Measurements from ENCODE around the gene RNF214. TPM values are rescaled to one million over a fixed set of nuclear protein-coding genes. Genes with fewer than 3 reads are reported as not detected.
A peak's percentile ranks its signal among the peaks of the same experiment; 100 is the strongest.

RNF214 gene
- total and polyA plus RNA-seq, 7 donors: 12.4 to 39.4 (median 31.0) TPM

GRCh38 chr11:117199916-117200812 lies 32.3 kb upstream of the RNF214 start:
- no peaks in the 10 kb centered on the region for H3K9me3 ChIP-seq
- 64 to 68% (median 64%) methylated on average over 13 of the region's 13 CpGs for WGBS, 3 donors
- intact Hi-C loops (cut with DNase I): no loop called here
- TF ChIP-seq CTCF (IDR thresholded peaks at IDR 0.05): no peak
- H3K4me3 ChIP-seq: peak overlapping the region; percentile 58
- no peaks in the 10 kb centered on the region for H3K4me1 ChIP-seq
- DNase-seq: no peak
- H3K36me3 ChIP-seq (ENCODE audit: insufficient read depth in 1 of 2, low read depth in 1 of 2): peaks cover 0 to 35% of the 10 kb centered on the region in 2 donors
- no peak for ATAC-seq
- no peaks in the 10 kb centered on the region for H3K27me3 ChIP-seq (ENCODE audit: insufficient read depth in 3 of 3, low read length in 2 of 3)
- peak overlapping the region; percentile 56 for H3K27ac ChIP-seq

DNA sequence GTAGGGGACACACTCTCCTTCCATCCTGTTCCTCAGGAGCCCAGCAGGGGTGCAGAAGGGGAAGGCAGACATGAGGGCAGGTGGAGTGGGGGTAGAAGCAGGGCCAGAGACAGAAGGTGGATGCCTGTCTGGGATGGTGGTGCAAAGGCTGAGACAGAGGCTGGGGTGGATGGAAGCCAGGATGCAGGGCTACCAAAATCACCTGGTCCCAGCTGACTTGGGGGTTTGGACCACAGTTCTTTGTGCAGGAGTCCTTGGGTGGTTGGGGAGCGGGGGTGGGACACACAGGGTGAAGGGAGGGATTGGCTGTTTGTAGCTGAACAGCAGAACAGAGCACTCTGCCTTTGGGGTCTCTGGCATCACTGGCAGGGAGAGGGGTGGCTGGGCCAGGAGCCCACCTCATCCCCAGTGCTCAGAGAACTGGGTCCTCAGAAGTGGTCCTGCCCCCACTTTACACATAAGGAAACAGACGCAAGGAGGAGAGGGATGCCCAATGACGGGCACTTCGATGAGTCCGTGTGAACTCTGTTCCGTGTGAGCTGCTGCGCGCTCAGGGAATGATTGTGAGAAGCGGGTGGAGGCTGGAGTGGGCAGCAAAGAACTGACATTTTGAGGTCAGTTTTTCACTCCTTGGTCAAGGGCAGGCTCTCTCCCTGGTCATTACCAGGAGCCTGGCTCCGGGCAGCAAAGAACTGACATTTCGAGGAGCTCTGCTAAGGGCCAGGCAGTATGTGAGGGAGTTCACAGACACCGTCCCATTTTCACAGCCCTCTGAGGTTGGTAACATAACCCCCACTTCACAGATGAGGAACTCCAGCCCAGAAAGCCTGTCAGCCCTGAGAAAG lies 31.4 kb upstream of the RNF214 start:
- Histone ChIP-seq H3K27me3 (ENCODE audit: insufficient read depth in 3 of 3, low read length in 2 of 3) (no peaks in the 10 kb centered on the region), H3K27ac (peak overlapping the region; percentile 56), H3K9me3 (no peaks in the 10 kb centered on the region), H3K4me1 (no peaks in the 10 kb centered on the region), H3K4me3 (peak overlapping the region; percentile 58), H3K36me3 (ENCODE audit: insufficient read depth in 1 of 2, low read depth in 1 of 2) (peaks cover 0 to 31% of the 10 kb centered on the region in 2 donors)
- DNase-seq (no peak), ATAC-seq (no peak)
- WGBS, 3 donors: 48 to 66% (median 55%) methylated on average over 12 of the region's 12 CpGs
- intact Hi-C loops (cut with DNase I): no loop called here
- TF ChIP-seq CTCF (IDR thresholded peaks at IDR 0.05): no peak

DNA sequence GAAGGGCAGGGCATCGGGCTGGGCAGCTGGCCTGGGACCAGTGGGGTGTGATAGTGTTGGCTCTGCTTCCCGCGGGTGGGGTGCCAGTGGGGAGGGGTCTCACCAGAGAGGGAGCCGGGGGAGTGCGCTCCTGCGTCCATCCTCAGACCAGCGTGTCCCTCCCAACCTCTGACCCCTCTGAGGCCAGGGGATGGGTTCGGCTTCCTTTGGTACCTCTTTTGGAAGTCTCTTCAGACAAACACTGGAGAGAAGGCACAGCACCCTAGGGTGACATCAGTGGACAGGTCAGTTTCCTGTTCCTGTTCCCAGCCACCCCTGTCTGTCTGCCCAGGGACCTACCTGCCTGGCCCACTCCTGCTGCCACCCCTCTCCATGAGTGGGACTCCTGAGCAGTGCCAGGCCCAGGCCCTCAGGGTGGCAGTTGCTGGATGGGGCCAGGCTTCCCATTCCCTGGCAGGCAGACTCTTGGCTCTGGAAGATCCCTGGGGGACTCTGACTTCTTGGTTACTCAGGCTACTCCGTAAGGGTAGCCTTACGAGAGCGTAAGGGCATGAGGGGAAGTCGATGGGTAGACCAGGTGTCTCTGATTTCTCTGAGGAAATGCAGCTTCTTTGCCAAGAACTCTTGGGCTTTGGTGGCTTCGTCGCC lies 30.7 kb upstream of the RNF214 start:
- DNase-seq: no peak
- 32 to 63% (median 39%) methylated on average over 12 to 14 of the region's 14 CpGs for WGBS, 3 donors
- intact Hi-C loops (cut with DNase I): no loop called here
- no peaks in the 10 kb centered on the region for H3K27me3 ChIP-seq (ENCODE audit: insufficient read depth in 3 of 3, low read length in 2 of 3)
- no peak for TF ChIP-seq CTCF (IDR thresholded peaks at IDR 0.05)
- peaks cover 0 to 25% of the 10 kb centered on the region in 2 donors for H3K36me3 ChIP-seq (ENCODE audit: insufficient read depth in 1 of 2, low read depth in 1 of 2)
- no peak for ATAC-seq
- H3K4me1 ChIP-seq: no peaks in the 10 kb centered on the region
- peak overlapping the region; percentile 58 for H3K4me3 ChIP-seq
- H3K27ac ChIP-seq: peak overlapping the region; percentile 25
- H3K9me3 ChIP-seq: no peaks in the 10 kb centered on the region

DNA sequence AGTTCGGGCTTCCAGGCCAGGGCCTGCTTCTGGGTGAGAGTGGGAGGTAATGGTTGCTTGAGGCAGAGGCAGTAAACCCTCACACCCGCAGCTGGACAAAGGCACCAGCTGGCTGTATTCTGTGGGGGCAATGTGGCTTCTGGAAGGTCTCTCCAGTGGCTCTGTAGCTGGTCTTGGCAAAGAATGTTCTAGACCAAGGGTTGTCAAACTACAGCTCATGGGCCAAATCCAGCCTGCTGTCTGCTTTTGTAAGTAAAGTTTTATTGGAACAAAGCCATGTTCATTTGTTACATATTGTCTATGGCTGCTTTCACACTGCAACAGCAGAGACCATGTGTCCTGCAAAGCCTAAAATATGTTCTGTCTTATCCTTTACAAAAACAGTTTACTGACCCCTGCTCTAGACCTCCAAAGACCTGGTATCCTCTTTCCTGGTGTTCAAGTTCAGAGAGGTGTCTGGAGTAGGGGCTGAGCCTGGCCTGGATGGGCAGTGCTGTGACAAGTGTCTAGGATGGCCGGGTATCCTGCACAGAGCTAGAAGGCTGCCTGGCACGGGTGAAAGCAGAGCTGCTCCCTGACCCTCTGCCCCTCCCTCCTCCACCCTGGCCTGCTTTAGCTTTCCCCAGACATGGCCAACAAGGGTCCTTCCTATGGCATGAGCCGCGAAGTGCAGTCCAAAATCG lies 29.9 kb upstream of the RNF214 start:
- no peak for DNase-seq
- 69 to 75% (median 72%) methylated on average over 7 of the region's 7 CpGs for WGBS, 3 donors

More for the DNA sequence above, 29.9 kb upstream of the RNF214 start:
- no peak for ATAC-seq
- H3K27me3 ChIP-seq (ENCODE audit: insufficient read depth in 3 of 3, low read length in 2 of 3): no peaks in the 10 kb centered on the region
- H3K9me3 ChIP-seq: no peaks in the 10 kb centered on the region
- H3K27ac ChIP-seq: peak overlapping the region; percentile 25
- H3K4me3 ChIP-seq: peak overlapping the region; percentile 58
- no peak for TF ChIP-seq CTCF (IDR thresholded peaks at IDR 0.05)
- H3K4me1 ChIP-seq: no peaks in the 10 kb centered on the region
- intact Hi-C loops (cut with DNase I): no loop called here
- peaks cover 0 to 21% of the 10 kb centered on the region in 2 donors for H3K36me3 ChIP-seq (ENCODE audit: insufficient read depth in 1 of 2, low read depth in 1 of 2)
